Chondrocyte (in vitro differentiated cells): ENCODE data around the gene RNF169. TPM values are rescaled to one million over a fixed set of nuclear protein-coding genes. Genes with fewer than 3 reads are reported as not detected.
"Not testable (repeated sequence)": the region's sequence is repeated elsewhere in the genome, so short reads cannot be mapped to it uniquely, and the experiment has no call there.

ENCODE experiments used
- DNase-seq: peaks from one replicate; pipeline ENCODE4 v3.0.0; 2021; ENCODE audit warnings: mixed read lengths, low spot score
- H3K27ac Mint-ChIP-seq: one replicate; pipeline ENCODE4 v1.8.0; 2021; ENCODE audit warnings: mild to moderate bottlenecking, moderate library complexity, mixed read lengths; ENCODE audit not compliant: unreplicated experiment
- H3K27me3 Mint-ChIP-seq: 2 replicates; pipeline ENCODE4 v1.8.0; 2021; ENCODE audit warnings: low read depth, mixed read lengths
- H3K36me3 Mint-ChIP-seq: 2 replicates; pipeline ENCODE4 v1.8.0; 2021; ENCODE audit warnings: low read depth, mixed read lengths
- H3K4me1 Mint-ChIP-seq: 2 replicates; pipeline ENCODE4 v1.8.0; 2021; ENCODE audit warnings: low read depth, mild to moderate bottlenecking, mixed read lengths
- H3K4me3 Mint-ChIP-seq: one replicate; pipeline ENCODE4 v1.8.0; 2021; ENCODE audit warnings: mild to moderate bottlenecking, moderate library complexity, mixed read lengths; ENCODE audit not compliant: unreplicated experiment
- H3K9me3 Mint-ChIP-seq: 2 replicates; pipeline ENCODE4 v1.8.0; 2021; ENCODE audit warnings: low read depth, mixed read lengths
- total RNA-seq: library from RNA; stranded (reverse); gene quantifications from 3 replicates; pipeline ENCODE4 v1.2.1, GENCODE V29; 2021
- TF ChIP-seq, protein P1 (sequence below): fragments of 200-600 bp; sonication (generic); IDR thresholded peaks from 2 replicates; pipeline ENCODE4 v1.5.0; 2021; ENCODE audit warnings: antibody characterized with exemption, mild to moderate bottlenecking, moderate library complexity

Gene RNF169
- total RNA-seq, 1 donor from 2014 or later, result 13.1 TPM

- Mint-ChIP-seq H3K9me3 (peaks cover 18% of the 10 kb centered on the region), H3K27me3 (no peaks in the 10 kb centered on the region), H3K4me1 (peaks cover 31% of the 10 kb centered on the region), H3K36me3 (peaks cover 26% of the 10 kb centered on the region), H3K27ac (peak overlapping the region; percentile 88), H3K4me3 (no peak overlapping the region)
- TF ChIP-seq, protein P1, sequence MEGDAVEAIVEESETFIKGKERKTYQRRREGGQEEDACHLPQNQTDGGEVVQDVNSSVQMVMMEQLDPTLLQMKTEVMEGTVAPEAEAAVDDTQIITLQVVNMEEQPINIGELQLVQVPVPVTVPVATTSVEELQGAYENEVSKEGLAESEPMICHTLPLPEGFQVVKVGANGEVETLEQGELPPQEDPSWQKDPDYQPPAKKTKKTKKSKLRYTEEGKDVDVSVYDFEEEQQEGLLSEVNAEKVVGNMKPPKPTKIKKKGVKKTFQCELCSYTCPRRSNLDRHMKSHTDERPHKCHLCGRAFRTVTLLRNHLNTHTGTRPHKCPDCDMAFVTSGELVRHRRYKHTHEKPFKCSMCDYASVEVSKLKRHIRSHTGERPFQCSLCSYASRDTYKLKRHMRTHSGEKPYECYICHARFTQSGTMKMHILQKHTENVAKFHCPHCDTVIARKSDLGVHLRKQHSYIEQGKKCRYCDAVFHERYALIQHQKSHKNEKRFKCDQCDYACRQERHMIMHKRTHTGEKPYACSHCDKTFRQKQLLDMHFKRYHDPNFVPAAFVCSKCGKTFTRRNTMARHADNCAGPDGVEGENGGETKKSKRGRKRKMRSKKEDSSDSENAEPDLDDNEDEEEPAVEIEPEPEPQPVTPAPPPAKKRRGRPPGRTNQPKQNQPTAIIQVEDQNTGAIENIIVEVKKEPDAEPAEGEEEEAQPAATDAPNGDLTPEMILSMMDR, result no peak
- no peak for DNase-seq
Measured at GRCh38 chr11:74822170-74822569, 73.5 kb downstream of the RNF169 start.

DNA sequence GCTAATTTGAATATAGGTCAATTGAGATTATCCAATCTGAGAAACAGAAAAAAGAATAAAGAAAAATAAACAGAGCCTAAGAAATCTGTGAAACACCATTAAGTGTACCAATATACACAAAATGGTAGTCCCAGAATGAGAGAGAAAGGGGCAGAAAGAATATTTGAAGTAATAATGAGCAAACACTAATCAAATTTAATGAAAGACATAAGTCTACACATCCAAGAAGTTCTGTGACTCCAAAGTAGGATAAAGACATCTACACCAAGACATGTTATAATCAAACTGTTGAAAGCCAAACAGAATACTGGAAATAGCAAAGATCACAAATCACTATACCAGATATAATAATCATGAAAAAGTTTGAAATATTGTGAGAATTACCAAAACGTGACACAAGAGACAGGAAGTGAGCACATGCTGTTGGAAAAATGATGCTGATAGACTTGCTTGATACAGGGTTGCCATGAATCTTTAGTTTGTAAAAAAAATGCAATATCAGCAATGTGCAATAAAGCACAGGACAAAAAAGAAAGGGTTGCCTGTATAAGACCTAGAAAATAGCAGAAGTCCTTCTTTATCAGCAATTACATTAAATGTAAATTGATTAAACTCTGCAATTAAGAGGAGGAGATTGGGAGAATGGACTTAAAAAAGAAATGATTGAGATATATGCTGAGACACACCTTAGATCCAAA is 75.8 kb downstream of the RNF169 start:
- peaks cover 18% of the 10 kb centered on the region for H3K9me3 Mint-ChIP-seq
- peaks cover 29% of the 10 kb centered on the region for H3K36me3 Mint-ChIP-seq
- H3K27ac Mint-ChIP-seq, result no peak overlapping the region
- no peaks in the 10 kb centered on the region for H3K27me3 Mint-ChIP-seq
- peaks cover 28% of the 10 kb centered on the region for H3K4me1 Mint-ChIP-seq
- TF ChIP-seq, protein P1, result no peak
- H3K4me3 Mint-ChIP-seq, result no peak overlapping the region
- DNase-seq, result no peak

DNA sequence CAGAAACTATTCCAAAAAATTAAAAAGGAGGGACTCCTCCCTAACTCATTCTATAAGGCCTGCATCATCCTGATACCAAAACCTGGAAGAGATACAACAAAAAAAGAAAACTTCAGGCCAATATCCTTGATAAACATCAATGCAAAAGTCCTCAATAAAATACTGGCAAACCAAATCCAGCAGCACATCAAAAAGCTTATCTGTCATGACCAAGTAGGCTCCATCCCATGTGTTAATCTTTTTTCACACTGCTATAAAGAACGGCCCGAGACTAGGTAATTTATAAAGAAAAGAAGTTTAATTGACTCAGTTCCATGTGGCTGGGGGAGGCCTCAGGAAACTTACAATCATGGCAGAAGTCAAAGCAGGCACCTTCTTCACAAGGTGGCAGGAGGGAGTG is 76.9 kb downstream of the RNF169 start:
- peaks cover 25% of the 10 kb centered on the region for H3K9me3 Mint-ChIP-seq
- peaks cover 35% of the 10 kb centered on the region for H3K36me3 Mint-ChIP-seq

DNA sequence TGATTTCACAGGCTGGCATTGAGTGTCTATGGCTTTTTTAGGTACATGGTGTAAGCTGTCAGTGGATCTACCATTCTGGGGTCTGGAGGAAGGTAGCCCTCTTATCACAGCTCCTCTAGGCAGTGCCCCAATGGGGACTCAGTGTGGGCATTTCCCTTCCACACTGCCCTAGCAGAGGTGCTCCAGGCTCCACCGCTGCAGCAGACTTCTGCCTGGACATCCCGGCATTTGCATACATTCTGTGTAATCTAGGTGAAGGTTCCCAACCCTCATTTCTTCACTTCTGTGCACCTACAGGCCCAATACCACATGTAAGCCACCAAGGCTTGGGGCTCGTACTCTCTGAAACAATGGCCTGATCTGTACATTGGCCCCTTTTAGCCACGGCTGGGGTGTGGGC is 78.3 kb downstream of the RNF169 start:
- Mint-ChIP-seq H3K27me3 (no peaks in the 10 kb centered on the region), H3K9me3 (peaks cover 32% of the 10 kb centered on the region), H3K4me1 (peaks cover 7% of the 10 kb centered on the region), H3K4me3 (no peak overlapping the region), H3K36me3 (peaks cover 35% of the 10 kb centered on the region), H3K27ac (no peak overlapping the region)
- no peak for DNase-seq
- TF ChIP-seq, protein P1, result no peak

More for the DNA sequence above, 76.9 kb downstream of the RNF169 start:
- peaks cover 18% of the 10 kb centered on the region for H3K4me1 Mint-ChIP-seq
- not testable (repeated sequence) for H3K27me3 Mint-ChIP-seq, H3K27ac Mint-ChIP-seq, DNase-seq, H3K4me3 Mint-ChIP-seq

- no peak for DNase-seq
- TF ChIP-seq, protein P1, result no peak
- no peak overlapping the region for H3K4me3 Mint-ChIP-seq
- H3K36me3 Mint-ChIP-seq, result peaks cover 23% of the 10 kb centered on the region
- H3K9me3 Mint-ChIP-seq, result no peaks in the 10 kb centered on the region
- no peaks in the 10 kb centered on the region for H3K27me3 Mint-ChIP-seq
- H3K27ac Mint-ChIP-seq, result no peak overlapping the region
- peaks cover 7% of the 10 kb centered on the region for H3K4me1 Mint-ChIP-seq
Measured at GRCh38 chr11:74837191-74837590, 88.5 kb downstream of the RNF169 start.

DNA sequence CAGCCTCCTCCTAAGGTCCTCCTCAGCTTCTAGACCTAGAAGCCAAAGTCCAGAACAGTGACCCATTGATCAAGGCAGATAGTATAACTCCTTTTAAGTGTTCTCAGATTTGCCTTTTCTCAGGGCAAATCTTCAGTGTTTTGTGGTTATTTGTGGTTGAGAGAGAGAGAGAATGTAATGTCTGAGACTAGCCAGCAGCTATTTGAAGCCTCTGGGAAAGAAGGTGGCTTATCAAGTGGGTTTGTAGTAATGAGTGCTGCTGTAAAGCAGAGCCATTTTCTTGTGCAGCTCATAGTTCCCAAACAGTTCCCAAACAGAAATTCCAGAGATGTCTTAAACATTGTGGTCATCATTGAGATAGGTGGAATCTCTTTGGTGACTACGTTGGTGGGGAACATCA is 89.5 kb downstream of the RNF169 start:
- no peak for DNase-seq
- Mint-ChIP-seq H3K36me3 (peaks cover 26% of the 10 kb centered on the region), H3K4me3 (no peak overlapping the region), H3K4me1 (peaks cover 7% of the 10 kb centered on the region), H3K27me3 (no peaks in the 10 kb centered on the region), H3K9me3 (no peaks in the 10 kb centered on the region), H3K27ac (no peak overlapping the region)
- TF ChIP-seq, protein P1, result no peak
